GM12878 (cell line): ENCODE data around the gene ZNF891. TPM values are rescaled to one million over a fixed set of nuclear protein-coding genes. Genes with fewer than 3 reads are reported as not detected.
A peak's percentile ranks its signal among the peaks of the same experiment; 100 is the strongest.

Experiments used
- CBX3 ChIP-seq: fragments of 200-600 bp; sonication (generic); IDR thresholded peaks from 2 replicates; pipeline ENCODE4 v1.6.1; 2016; ENCODE audit warnings: low read depth, borderline replicate concordance
- EP300 ChIP-seq, 2 experiments: fragments of 150-350 bp in 1 of 2; IDR thresholded peaks; 2 replicates each; pipeline ENCODE4 v1.6.1; 2011 to 2012; ENCODE audit warnings: low read depth in 2 of 2, low read length in 2 of 2, borderline replicate concordance in 1 of 2, improper control_type of control experiment in 1 of 2, inconsistent platforms in 1 of 2; ENCODE audit not compliant: control insufficient read depth in 1 of 2
- GABPA ChIP-seq: IDR thresholded peaks from 2 replicates; pipeline ENCODE4 v1.6.1; 2014; ENCODE audit warnings: antibody characterized with exemption, low read depth, mild to moderate bottlenecking, inconsistent platforms
- IKZF1 ChIP-seq: fragments of 450-650 bp; conservative IDR thresholded peaks from 2 replicates; pipeline ENCODE4 v1.6.1; 2017; ENCODE audit warnings: antibody characterized with exemption, mild to moderate bottlenecking
- JUND ChIP-seq: IDR thresholded peaks from 2 replicates; pipeline ENCODE4 v1.6.1; 2012; ENCODE audit warnings: low read depth, mild to moderate bottlenecking, low read length, improper control_type of control experiment, moderate library complexity
- LARP7 ChIP-seq: fragments of 450-650 bp; IDR thresholded peaks from 2 replicates; pipeline ENCODE4 v1.6.1; 2017; ENCODE audit warnings: mild to moderate bottlenecking
- NBN ChIP-seq: fragments of 450-650 bp; IDR thresholded peaks from 2 replicates; pipeline ENCODE4 v1.6.1; 2016
- NFXL1 ChIP-seq: fragments of 450-650 bp; IDR thresholded peaks from 2 replicates; pipeline ENCODE4 v1.6.1; 2017; ENCODE audit warnings: antibody characterized with exemption, mild to moderate bottlenecking, borderline replicate concordance
- RB1 ChIP-seq: fragments of 450-650 bp; formaldehyde crosslinking; IDR thresholded peaks from 2 replicates; pipeline ENCODE4 v1.6.1; 2017; ENCODE audit warnings: mild to moderate bottlenecking, borderline replicate concordance
- RBBP5 ChIP-seq: fragments of 200-600 bp; sonication (generic); conservative IDR thresholded peaks from 2 replicates; pipeline ENCODE4 v1.6.1; 2016
- RELA ChIP-seq: fragments of 450-650 bp; IDR thresholded peaks from 2 replicates; pipeline ENCODE4 v1.8.0; 2014; ENCODE audit warnings: borderline replicate concordance; ENCODE audit not compliant: partially characterized antibody
- SIN3A ChIP-seq: IDR thresholded peaks from 2 replicates; pipeline ENCODE4 v1.6.1; 2012; ENCODE audit warnings: low read depth, low read length, improper control_type of control experiment
- SMAD1 ChIP-seq: fragments of 450-650 bp; IDR thresholded peaks from 2 replicates; pipeline ENCODE4 v1.6.1; 2018; ENCODE audit warnings: mild to moderate bottlenecking, low read depth; ENCODE audit not compliant: partially characterized antibody
- SPI1 ChIP-seq: IDR thresholded peaks from 2 replicates; pipeline ENCODE4 v1.6.1; 2011; ENCODE audit warnings: low read depth, mild to moderate bottlenecking, low read length, moderate library complexity, borderline replicate concordance; ENCODE audit not compliant: insufficient read depth
- TCF7 ChIP-seq: IDR thresholded peaks from 2 replicates; pipeline ENCODE4 v1.6.1; 2014; ENCODE audit warnings: antibody characterized with exemption, borderline replicate concordance
- ZNF24 ChIP-seq: fragments of 450-650 bp; IDR thresholded peaks from 2 replicates; pipeline ENCODE4 v1.6.1; 2017; ENCODE audit warnings: antibody characterized with exemption, mild to moderate bottlenecking
- ZNF384 ChIP-seq: IDR thresholded peaks from 2 replicates; pipeline ENCODE4 v1.6.1; 2012; ENCODE audit warnings: low read depth, mild to moderate bottlenecking, low read length, improper control_type of control experiment, borderline replicate concordance
- polyA plus RNA-seq, 11 experiments: library from polyadenylated mRNA; depleted of rRNA in 4 of 11; unstranded in 6 of 11; stranded (reverse) in 5 of 11; fragments of >200 nt; fragmentation: Nextera tagmentation in 4 of 11; fragmentation: Illumina TruSeq in 1 of 11; extraction: Ambion mirVana in 4 of 11; extraction: Trizol in 1 of 11; gene quantifications; 1 replicate in 1 of 11; 2 replicates in 10 of 11; pipeline versions ENCODE4 v1.2.1 to v1.2.3, GENCODE V29; 2011 to 2016; ENCODE audit warnings: inconsistent platforms in 2 of 11, missing spikeins in 2 of 11, low read depth in 1 of 11
- total RNA-seq, 4 experiments: library from RNA; depleted of rRNA in 3 of 4; stranded (reverse); fragments of >200 nt in 3 of 4; fragmentation: Illumina TruSeq in 1 of 4; extraction: Trizol in 1 of 4; gene quantifications; 2 replicates each; pipeline versions ENCODE4 v1.2.1 to v1.2.3, GENCODE V29; 2013 to 2021
- TF ChIP-seq, protein P1 (sequence below): fragments of 450-650 bp; IDR thresholded peaks from 2 replicates; pipeline ENCODE4 v1.6.1; 2018; ENCODE audit warnings: borderline replicate concordance, mild to moderate bottlenecking; ENCODE audit not compliant: partially characterized antibody
- TF ChIP-seq, protein P2 (sequence below): fragments of 450-650 bp; IDR thresholded peaks from 2 replicates; pipeline ENCODE4 v1.6.1; 2017; ENCODE audit warnings: borderline replicate concordance
- TF ChIP-seq, protein P3 (sequence below): IDR thresholded peaks from 2 replicates; pipeline ENCODE4 v1.6.1; 2012; ENCODE audit warnings: low read depth, low read length, improper control_type of control experiment
- TF ChIP-seq, protein P4 (sequence below): IDR thresholded peaks from 2 replicates; pipeline ENCODE4 v1.6.1; 2012; ENCODE audit warnings: low read length, inconsistent platforms
- TF ChIP-seq, protein P5 (sequence below): IDR thresholded peaks from 2 replicates; pipeline ENCODE4 v1.6.1; 2011; ENCODE audit warnings: low read depth, low read length, improper control_type of control experiment, borderline replicate concordance

The ZNF891 gene
- total and polyA plus RNA-seq, 10 of the 15 experiments (the other 5 are each of a cell fraction or from before 2014, with no cell fraction given), result 0.20 to 1.1 (median 0.69) TPM

DNA sequence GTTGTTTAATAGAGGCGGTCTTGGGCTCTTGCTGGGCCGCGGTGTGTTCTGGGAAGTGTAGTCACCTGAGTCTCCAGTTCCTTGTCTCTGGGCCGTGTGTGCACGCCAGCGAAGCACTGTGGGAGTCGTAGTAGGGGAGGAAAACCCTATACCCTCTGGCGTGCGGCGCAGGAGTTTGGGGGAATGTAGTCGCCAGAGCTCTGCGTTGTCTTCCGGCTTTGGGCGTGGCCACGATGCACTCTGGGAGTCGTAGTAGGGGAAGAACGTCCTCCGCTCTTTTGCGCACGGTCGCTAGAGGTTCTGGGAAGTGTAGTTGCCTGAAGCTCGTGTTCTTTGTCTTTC, 50.1 kb downstream of the ZNF891 start (continued):
- TF ChIP-seq EP300 (IDR thresholded peaks at IDR 0.05; ENCODE audit: borderline replicate concordance in 1 of 2, control insufficient read depth in 1 of 2, low read depth in 2 of 2, low read length in 2 of 2), result no peak
- no peak for TF ChIP-seq ZNF24
- TF ChIP-seq, protein P1, sequence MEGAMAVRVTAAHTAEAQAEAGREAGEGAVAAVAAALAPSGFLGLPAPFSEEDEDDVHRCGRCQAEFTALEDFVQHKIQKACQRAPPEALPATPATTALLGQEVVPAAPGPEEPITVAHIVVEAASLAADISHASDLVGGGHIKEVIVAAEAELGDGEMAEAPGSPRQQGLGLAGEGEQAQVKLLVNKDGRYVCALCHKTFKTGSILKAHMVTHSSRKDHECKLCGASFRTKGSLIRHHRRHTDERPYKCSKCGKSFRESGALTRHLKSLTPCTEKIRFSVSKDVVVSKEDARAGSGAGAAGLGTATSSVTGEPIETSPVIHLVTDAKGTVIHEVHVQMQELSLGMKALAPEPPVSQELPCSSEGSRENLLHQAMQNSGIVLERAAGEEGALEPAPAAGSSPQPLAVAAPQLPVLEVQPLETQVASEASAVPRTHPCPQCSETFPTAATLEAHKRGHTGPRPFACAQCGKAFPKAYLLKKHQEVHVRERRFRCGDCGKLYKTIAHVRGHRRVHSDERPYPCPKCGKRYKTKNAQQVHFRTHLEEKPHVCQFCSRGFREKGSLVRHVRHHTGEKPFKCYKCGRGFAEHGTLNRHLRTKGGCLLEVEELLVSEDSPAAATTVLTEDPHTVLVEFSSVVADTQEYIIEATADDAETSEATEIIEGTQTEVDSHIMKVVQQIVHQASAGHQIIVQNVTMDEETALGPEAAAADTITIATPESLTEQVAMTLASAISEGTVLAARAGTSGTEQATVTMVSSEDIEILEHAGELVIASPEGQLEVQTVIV, result peak; percentile 65
- TF ChIP-seq, protein P2, sequence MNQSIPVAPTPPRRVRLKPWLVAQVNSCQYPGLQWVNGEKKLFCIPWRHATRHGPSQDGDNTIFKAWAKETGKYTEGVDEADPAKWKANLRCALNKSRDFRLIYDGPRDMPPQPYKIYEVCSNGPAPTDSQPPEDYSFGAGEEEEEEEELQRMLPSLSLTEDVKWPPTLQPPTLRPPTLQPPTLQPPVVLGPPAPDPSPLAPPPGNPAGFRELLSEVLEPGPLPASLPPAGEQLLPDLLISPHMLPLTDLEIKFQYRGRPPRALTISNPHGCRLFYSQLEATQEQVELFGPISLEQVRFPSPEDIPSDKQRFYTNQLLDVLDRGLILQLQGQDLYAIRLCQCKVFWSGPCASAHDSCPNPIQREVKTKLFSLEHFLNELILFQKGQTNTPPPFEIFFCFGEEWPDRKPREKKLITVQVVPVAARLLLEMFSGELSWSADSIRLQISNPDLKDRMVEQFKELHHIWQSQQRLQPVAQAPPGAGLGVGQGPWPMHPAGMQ, result no peak
- TF ChIP-seq RB1, result no peak
- peak; percentile 64 for TF ChIP-seq RELA
- no peak for TF ChIP-seq NFXL1
- no peak for TF ChIP-seq LARP7
- TF ChIP-seq TCF7, result no peak
- no peak for TF ChIP-seq RBBP5
- no peak for TF ChIP-seq CBX3
- TF ChIP-seq, protein P3, sequence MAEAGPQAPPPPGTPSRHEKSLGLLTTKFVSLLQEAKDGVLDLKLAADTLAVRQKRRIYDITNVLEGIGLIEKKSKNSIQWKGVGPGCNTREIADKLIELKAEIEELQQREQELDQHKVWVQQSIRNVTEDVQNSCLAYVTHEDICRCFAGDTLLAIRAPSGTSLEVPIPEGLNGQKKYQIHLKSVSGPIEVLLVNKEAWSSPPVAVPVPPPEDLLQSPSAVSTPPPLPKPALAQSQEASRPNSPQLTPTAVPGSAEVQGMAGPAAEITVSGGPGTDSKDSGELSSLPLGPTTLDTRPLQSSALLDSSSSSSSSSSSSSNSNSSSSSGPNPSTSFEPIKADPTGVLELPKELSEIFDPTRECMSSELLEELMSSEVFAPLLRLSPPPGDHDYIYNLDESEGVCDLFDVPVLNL, result 0 out of 2 replicates have a peak, but pooled peaks have one; percentile 9
- no peak; the same call in 1 of the 2 replicates for TF ChIP-seq SIN3A
- TF ChIP-seq SMAD1, result no peak
- TF ChIP-seq IKZF1, result peak; percentile 98; the same call in 1 of the 2 replicates
- no peak for TF ChIP-seq ZNF384
- no peak for TF ChIP-seq JUND
- TF ChIP-seq NBN, result peak; percentile 79
- peak; percentile 89 for TF ChIP-seq GABPA
- TF ChIP-seq SPI1, result no peak
- TF ChIP-seq, protein P4, sequence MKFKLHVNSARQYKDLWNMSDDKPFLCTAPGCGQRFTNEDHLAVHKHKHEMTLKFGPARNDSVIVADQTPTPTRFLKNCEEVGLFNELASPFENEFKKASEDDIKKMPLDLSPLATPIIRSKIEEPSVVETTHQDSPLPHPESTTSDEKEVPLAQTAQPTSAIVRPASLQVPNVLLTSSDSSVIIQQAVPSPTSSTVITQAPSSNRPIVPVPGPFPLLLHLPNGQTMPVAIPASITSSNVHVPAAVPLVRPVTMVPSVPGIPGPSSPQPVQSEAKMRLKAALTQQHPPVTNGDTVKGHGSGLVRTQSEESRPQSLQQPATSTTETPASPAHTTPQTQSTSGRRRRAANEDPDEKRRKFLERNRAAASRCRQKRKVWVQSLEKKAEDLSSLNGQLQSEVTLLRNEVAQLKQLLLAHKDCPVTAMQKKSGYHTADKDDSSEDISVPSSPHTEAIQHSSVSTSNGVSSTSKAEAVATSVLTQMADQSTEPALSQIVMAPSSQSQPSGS, result no peak
- TF ChIP-seq, protein P5, sequence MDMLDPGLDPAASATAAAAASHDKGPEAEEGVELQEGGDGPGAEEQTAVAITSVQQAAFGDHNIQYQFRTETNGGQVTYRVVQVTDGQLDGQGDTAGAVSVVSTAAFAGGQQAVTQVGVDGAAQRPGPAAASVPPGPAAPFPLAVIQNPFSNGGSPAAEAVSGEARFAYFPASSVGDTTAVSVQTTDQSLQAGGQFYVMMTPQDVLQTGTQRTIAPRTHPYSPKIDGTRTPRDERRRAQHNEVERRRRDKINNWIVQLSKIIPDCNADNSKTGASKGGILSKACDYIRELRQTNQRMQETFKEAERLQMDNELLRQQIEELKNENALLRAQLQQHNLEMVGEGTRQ, result no peak
